ENCODE results near the gene NEK1.
"Not testable (repeated sequence)": the region's sequence is repeated elsewhere in the genome, so short reads cannot be mapped to it uniquely, and the experiment has no call there.

NEK1 gene

DNA sequence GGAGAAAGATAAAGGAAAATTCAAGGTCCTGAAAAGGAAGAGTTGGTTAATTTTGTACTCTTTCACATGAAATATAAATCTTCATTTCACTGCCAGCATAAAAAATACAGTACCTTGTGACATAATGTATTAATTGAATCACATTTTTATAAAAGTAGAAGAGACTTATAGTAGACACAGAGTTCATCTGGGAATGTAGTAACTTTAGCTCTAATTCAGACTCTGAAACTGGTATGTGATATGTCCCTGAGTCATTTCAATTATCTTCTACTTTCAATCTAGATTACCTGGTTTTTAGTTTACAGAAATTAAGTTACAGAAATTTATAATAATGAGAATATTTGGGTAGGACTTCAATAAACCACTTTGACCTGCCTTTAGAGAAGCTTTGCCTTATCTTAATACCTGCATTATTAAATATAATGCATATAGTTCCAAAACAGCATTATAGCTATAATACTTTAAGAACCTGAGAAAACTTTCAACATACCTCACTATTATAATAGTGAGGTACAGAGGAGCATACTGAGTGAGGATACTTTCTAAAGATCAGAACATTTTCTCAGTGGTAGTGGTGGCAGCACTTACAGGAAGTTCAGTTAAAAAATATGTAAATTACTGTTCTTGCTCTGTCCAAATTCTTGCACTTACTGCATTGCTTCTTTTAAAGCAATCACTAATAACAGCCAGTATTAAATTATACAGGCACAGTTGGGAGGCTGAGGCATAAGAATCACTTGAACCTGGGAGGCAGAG lies 11.2 kb downstream of the NEK1 start:
- DNase-seq, result no peak

DNA sequence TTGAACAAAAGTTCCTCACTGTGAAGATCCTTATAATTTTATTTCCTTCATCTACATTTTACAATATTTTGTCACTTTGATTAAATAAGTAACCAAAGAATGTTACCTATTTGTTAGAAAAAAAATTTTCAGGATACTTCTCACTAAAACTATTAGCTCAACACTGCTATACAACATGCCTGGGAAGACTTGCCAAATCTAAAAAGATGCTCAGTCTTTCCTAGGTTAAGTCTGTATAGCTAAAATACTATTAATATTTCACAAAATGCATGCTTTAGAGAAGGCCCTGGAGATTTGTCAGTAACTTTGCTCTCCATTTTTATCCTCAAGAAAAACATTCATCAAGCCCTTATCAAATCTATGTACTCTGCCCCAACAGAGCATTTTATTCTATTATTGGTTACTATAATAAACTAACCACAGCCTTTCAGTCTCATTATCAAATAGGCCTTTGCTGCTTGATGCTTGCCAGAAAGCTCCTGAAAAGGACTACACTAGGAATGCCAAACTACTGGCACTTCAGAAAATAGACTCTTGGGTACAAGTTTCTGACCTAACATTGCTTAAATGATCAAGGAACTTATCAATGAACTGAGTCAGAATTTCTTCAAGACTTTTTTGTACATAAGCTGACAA lies 17.7 kb downstream of the NEK1 start:
- no peak for DNase-seq

DNA sequence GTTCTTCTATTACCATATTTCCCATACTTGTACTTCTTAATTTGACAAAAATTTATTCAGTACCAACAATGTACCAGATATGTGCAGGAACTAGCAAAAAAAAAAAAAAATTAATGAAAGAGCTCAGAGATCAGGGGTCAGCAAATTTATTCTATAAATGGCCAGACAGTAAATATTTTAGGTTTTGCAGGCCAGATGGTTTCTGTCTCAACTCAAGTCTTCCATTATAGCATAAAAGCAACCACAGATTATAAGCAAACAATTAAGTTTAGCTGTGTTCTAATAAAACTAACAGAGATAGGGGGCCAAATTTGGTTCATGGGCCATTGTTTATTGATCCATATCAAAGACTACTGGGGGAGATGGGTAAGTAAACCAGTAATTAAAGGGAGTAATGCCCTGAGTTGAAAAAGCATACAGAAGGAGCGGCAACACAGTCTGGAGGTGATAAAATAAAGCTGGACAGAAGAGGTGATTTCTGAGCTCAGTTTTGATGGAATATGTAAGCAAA lies 19.3 kb downstream of the NEK1 start:
- DNase-seq, result no peak

DNA sequence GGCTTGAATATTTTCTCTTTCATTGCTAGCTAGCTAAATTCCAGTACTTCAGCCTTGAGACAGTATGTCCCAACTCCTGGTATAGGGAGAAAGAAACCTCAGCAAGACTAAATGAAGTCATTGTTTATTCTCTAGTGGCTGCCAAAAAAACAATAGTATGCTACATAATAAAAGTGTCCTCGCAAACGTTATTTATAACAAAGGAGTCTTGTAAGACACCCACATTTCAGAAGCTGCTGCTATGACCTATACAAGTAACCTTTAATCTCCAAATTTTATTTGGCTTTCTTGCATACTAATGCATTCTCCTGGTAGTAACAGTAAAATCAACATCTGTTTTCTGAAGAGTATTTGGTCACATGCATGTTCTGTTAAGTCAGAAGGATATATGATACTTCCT lies 28.8 kb downstream of the NEK1 start:
- DNase-seq, result no peak

DNA sequence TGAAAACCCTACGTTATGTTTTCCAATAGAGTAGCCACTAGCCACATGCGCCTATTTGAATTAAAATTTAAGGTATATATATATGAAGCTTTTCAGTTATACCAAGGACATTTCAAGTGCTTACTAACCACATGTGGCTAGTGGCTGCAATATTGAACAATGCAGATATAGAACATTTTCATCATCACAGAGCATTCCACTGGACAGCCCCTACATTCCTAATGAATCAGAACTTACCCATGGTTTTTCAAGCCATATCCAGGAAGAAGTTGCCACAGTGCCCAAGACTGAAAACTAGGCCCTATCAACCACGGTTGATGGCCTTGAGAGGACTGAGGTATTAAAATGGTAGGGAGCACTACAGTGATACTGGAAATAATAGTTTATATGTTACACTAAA lies 29.7 kb downstream of the NEK1 start:
- DNase-seq, result no peak

DNA sequence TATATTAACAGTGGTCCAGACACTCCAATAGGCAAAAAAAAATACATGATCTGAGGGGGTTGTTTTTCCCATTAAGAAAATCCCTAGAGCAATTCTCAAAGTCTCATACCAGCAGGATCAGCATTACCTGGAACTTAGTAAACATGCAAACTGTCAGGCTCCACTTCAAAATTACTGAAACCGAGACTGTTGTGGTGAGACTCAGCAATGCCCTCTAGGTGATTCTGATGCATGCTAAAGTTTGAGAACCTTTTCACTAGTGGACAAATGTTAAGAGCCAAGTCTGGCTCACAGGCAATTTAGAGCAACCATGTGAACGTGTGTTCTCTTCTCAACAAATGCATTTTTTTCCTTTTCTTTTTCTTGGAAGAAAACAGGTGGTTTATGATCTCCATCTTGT lies 30.2 kb downstream of the NEK1 start:
- DNase-seq, result no peak

DNA sequence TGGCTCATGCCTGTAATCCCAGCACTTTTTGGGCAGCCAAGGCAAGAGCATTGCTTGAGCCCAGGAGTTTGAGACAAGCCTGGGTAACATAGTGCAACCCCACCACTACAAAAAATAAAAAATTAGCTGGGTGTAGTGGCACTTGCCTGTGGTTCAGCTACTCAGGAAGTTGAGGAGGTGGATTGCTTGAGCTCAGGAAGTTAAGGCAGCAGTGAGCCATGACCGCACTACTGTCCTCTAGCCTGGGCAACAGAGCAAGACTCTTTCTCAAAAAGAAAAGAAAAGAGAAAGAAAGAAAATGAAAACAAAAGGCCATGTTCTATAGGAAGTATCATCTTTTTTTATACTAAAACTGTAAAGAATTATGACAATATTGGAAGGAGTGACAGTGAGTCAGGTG lies 38.5 kb downstream of the NEK1 start:
- DNase-seq, result no peak

DNA sequence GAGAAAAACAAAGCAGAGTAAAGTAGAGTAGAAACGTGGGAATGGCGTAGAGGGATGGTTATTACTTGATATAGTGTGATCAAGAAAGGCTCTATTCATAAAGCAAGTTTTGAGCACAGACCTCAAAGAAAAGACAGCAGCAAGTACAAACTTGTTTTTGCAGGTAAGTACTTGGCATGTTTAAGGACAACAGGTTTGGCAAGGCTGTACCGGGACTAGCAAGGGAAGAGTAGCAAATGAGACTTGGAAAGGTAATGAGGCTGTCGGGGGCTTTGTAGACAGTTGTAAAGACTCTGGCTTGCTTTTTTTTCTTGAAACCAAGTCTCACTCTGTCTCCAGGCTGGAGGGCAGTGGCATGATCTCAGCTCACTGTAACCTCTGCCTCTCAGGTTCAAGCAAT lies 40.9 kb downstream of the NEK1 start:
- DNase-seq, result peak in 1 of 3 donors; percentile 12

DNA sequence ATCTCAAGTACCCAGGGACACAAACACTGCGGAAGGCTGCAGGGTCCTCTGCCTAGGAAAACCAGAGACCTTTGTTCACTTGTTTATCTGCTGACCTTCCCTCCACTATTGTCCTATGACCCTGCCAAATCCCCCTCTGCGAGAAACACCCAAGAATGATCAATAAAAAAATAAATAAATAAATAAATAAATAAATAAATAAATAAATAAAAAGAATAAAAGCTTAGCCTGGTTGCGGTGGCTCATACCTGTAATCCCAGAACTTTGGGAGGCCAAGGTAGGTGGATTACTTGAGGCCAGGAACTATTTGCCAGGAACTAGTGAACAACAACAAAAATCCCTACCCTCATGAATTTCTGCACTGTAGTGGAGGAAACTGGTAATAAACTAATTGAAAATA lies 41.4 kb downstream of the NEK1 start:
- not testable (repeated sequence) for DNase-seq

DNA sequence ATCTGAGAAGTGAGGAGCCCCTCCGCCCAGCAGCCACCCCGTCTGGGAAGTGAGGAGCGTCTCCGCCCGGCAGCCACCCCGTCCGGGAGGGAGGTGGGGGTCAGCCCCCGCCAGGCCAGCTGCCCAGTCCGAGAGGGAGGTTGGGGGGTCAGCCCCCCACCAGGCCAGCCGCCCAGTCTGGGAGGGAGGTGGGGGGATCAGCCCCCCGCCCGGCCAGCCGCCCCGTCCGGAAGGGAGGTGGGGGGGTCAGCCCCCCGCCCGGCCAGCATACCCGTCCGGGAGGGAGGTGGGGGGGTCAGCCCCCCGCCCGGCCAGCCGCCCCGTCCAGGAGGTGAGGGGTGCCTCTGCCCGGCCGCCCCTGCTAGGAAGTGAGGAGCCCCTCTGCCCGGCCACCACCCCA lies 42.1 kb downstream of the NEK1 start:
- DNase-seq, result not testable (repeated sequence)

DNA sequence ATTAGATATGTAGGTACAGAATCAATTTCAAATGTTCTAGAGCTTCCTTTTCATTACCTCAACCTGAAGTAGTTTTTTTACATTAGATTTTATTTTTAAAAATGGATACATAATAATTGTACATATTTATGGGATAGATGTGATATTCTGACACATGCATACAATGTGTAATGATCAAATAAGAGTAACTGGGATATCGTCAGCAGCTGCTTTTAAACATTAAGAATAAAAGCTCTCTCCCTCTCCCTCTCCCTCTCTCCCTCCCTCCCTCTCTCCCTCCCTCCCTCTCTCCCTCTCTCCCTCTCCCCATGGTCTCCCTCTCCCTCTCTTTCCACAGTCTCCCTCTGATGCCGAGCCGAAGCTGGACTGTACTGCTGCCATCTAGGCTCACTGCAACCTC lies 43.2 kb downstream of the NEK1 start:
- DNase-seq, result not testable (repeated sequence)

DNA sequence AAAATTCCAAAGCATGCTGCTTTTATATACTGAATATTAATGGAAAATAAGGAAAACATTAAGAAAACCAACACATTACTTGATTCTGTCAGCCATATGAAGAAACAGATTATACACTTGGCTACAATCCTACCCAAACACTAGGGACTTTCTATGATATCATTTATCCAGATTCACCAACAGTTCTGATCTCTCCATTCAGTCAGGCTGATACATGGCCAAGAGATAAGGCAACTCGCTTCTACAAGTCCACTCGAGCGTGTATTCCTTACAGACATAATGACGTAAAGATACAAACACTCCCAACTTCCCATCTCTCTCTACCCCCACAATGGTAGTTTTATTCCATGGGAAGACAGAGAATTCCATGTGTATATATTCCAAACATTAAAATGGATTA lies 44.5 kb downstream of the NEK1 start:
- no peak for DNase-seq

DNA sequence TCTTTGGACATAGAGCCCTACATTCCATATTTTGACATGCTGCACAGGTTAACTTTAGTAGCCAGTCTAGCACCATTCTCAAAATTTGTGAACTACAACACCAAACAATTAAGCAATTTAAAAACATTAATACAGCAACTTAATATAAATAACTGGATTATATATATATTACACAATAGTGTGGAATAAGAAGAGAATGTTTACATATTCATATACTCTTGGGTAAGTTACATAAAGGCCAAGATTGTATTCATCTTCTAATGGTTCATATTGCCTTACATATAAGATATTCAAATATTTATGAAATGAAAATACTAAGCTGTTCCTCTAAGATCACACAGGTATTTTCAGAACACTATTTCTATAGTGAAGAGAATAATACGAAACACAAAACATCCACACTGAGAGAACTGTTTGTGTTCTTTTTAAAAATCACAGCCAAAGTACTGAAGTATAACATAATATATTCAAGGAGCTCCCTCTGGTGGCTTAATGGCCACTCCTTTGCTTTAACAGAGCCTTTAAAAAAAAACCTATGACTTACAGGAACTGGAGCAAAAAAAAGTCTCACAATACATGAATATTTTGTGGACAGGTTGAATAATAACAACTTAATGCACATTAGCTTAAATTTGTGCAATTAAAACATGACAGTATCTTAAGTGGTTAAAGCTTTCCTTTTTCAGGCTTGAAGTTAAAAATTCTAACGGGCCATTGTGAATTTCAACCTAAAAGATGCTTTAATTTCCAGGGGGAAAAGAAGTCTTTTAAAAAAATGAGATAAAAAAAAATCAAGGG lies 46.2 kb downstream of the NEK1 start:
- peak; percentile 60 to 78 (median 65) for DNase-seq

DNA sequence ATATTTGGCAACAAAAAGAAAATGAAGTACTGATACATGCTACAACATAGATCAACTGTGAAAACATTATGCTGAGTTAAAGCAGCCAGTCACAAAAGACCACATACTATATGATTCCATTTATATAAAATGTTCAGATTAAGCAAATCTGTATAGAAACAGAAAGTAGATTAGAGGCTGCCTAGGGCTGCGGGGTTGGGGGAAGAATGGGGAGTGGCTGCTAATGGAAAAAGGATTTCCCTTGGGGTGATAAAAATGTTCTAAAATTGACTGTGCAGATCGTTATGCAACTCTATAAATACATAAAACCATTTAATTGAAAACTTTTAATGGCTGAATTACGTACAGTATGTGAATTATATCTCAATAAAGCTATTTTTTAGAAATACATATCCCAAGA lies 46.8 kb downstream of the NEK1 start:
- DNase-seq, result peak in 1 of 3 donors; percentile 17

DNA sequence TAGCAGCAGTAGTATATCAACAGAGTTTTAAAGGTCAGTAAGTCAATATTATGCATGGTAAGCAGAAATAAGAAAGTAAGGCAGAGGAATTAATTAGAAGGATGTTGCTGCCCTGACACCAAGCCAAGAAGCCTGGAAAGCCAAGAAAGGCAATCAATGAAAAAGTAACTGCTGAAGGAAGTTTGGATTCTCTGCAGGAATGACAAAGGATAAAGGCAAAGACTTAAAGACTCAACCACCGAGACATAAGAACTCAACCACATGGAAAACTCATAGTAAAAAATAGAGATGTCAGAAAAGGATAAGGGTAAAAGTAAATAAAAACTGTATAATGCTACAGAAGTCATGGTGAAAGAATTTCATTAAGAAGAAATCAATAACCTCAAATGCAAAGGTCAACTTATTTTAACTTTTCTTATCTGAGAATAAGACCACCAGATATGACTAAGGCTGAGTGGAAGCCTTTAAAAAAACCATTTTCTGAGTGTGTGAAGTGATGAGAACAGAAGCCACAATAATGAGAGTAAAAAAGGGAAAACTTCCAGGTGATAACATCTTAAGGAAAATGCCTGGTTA lies 55.2 kb downstream of the NEK1 start:
- no peak for DNase-seq

DNA sequence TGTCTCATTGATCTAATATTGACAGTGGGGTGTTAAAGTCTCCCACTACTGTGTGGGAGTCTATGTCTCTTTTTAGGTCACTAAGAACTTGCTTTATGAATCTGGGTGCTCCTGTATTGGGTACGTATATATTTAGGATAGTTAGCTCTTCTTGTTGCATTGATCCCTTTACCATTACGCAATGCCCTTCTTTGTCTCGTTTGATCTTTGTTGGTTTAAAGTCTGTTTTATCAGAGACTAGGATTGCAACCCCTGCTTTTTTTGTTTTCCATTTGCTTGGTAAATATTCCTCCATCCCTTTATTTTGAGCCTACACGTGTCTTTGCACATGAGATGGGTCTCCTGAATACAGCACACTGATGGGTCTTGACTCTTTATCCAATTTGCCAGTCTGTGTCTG lies 65.8 kb downstream of the NEK1 start:
- not testable (repeated sequence) for DNase-seq

DNA sequence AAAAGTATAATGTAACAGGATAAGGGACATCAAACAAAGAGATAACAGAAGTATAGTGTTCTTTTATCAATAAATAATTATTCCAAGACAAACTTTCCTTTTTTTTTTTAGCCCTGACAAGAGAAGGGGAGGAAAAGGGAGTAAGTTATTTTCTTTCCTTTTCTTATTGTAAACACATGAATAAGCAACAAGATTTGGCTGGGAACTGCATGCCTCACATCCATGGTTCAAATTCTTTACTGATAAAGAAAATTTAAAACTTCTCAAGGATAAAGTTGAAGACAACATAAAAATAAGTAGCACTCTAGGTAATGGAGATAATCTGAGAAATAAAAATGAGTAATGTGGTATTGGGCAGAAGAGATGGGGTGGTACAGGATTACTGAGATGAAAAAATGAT lies 71.6 kb downstream of the NEK1 start:
- DNase-seq, result no peak

DNA sequence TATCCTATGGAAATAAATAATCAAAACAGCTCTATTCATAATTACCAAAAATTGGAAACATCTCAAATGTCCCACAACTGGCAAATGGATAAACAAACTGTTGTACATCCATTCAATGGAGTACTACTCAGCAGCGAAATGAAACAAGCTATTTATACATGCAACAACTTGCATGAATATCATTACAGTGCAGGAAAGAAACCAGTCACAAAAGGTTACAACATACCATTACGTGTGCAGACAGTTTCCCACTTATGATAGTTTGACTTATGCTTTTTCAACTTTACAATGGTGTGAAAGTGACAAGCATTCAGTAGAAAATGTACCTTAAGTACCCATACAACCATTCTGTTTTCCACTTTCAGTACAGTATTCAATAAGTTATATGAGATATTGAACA lies 82.3 kb downstream of the NEK1 start:
- DNase-seq, result no peak

DNA sequence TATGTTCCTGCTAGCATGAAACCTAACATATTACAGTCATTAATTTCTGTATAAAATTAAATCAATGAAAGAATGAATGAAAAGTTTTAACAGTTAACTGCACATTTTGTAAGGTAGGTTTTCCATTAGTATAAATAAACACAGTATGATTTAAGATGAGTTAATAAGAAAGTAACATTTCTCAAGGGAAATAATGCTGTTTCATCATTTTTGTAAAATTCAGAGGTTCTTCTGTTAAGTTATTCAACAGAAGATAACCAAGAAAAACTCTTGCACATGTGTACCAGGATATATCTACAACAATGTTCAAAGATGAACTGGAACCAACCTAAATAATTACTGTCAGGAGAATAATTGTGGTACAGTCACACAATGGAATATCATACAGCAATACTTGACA lies 88.6 kb downstream of the NEK1 start:
- DNase-seq, result no peak

DNA sequence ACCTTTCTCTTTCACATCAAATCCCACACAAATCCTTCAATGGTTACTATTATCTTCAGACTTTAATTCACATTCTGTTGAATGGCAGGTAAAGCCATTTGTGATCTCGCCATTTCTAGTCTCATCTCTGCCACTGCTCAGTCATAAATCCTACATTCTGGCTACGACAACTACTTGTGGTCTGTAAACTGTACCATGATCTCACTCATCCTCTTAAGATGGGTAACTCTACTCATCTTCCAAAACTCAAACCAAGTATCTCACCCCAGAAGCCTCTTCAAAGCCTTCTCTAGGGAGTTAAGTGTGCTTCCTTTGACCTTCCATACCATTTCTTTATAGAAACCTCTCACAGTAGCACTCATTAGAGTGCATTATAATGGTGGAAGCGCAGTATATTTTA lies 101.8 kb downstream of the NEK1 start:
- DNase-seq, result no peak

DNA sequence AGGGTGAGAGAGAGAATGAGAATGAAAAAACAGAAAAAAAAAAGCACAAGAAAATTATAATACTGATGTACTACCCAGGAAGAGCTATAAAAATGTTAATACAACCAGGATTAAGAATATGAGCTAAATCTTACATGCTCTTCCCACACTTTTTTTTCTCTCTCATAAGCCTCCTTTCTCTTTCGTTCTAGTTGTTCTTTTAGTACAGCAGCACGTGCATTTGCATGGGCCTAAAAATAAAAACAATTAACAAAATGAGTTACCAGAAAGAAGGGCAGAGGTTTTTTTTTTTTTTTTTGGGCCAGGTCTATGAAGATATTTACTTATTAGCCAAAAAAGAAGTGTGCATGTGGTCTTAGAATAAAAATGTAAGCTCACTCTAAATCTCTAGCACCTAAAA lies 105.5 kb downstream of the NEK1 start:
- DNase-seq, result no peak

DNA sequence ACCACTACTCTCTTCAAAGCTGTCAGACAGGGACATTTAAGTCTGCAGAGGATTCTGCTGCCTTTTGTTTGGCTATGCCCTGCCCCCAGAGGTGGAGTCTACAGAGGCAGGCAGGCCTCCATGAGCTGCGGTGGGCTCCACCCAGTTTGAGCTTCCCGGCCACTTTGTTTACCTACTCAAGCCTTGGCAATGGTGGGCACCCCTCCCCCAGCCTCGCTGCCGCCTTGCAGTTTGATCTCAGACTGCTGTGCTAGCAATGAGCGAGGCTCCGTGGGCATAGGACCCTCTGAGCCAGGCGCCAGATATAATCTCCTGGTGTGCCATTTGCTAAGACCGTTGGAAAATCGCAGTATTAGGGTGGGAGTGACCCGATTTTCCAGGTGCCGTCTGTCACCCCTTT lies 112.5 kb downstream of the NEK1 start:
- not testable (repeated sequence) for DNase-seq

DNA sequence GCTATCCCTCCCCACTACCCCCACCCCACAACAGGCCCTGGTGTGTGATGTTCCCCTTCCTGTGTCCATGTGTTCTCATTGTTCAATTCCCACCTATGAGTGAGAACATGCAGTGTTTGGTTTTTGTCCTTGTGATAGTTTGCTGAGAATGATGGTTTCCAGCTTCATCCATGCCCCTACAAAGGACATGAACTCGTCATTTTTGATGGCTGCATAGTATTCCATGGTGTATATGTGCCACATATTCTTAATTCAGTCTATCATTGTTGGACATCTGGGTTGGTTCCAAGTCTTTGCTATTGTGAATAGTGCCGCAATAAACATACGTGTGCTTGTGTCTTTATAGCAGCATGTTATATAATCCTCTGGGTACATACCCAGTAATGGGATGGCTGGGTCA lies 118.1 kb downstream of the NEK1 start:
- not testable (repeated sequence) for DNase-seq

DNA sequence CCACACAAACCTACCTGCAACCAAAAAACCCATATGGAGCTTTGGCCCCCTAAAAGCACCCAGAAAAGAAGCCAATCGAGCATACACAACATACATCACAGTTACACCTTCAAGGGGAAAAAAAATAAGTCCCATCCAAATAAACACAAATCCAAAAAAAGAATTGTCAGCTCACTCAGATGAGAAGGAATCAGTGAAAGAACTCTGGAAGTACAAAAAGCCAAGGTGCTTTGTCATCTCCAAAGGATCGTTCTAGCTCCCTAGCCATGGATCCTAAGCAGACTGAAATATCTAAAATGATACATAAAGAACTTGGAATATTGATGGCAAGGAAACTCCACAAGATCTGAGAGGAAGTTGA lies 119.2 kb downstream of the NEK1 start:
- DNase-seq, result no peak

All from suppressor macrophage treated with lipopolysaccharide for 1 hour (primary cell).